IPS-20b (cell line): ENCODE results near the gene EDC3.

Experiments
- H3K27ac ChIP-seq: one replicate; pipeline ENCODE4 v1.5.1; 2013; ENCODE audit warnings: low read length
- H3K27me3 ChIP-seq: 2 replicates; pipeline ENCODE4 v1.6.1; 2013; ENCODE audit warnings: mild to moderate bottlenecking, low read length, inconsistent platforms; ENCODE audit not compliant: insufficient read depth
- H3K36me3 ChIP-seq: 2 replicates; pipeline ENCODE4 v1.6.1; 2013; ENCODE audit warnings: low read depth, mild to moderate bottlenecking, inconsistent platforms, low read length, moderate library complexity; ENCODE audit not compliant: insufficient read depth
- H3K4me1 ChIP-seq: 2 replicates; pipeline ENCODE4 v1.6.1; 2013; ENCODE audit warnings: mild to moderate bottlenecking, control low read depth, inconsistent platforms, low read length, moderate library complexity; ENCODE audit not compliant: insufficient read depth
- H3K4me3 ChIP-seq: 2 replicates; pipeline ENCODE4 v1.5.1; 2013; ENCODE audit warnings: mild to moderate bottlenecking, low read length, inconsistent platforms
- H3K9ac ChIP-seq: 2 replicates; pipeline ENCODE4 v1.6.1; 2013; ENCODE audit warnings: low read depth, mild to moderate bottlenecking, inconsistent platforms, low read length, moderate library complexity
- H3K9me3 ChIP-seq: 2 replicates; pipeline ENCODE4 v1.6.1; 2013; ENCODE audit warnings: mild to moderate bottlenecking, low read depth, low read length, inconsistent platforms; ENCODE audit not compliant: insufficient read depth

Gene EDC3

DNA sequence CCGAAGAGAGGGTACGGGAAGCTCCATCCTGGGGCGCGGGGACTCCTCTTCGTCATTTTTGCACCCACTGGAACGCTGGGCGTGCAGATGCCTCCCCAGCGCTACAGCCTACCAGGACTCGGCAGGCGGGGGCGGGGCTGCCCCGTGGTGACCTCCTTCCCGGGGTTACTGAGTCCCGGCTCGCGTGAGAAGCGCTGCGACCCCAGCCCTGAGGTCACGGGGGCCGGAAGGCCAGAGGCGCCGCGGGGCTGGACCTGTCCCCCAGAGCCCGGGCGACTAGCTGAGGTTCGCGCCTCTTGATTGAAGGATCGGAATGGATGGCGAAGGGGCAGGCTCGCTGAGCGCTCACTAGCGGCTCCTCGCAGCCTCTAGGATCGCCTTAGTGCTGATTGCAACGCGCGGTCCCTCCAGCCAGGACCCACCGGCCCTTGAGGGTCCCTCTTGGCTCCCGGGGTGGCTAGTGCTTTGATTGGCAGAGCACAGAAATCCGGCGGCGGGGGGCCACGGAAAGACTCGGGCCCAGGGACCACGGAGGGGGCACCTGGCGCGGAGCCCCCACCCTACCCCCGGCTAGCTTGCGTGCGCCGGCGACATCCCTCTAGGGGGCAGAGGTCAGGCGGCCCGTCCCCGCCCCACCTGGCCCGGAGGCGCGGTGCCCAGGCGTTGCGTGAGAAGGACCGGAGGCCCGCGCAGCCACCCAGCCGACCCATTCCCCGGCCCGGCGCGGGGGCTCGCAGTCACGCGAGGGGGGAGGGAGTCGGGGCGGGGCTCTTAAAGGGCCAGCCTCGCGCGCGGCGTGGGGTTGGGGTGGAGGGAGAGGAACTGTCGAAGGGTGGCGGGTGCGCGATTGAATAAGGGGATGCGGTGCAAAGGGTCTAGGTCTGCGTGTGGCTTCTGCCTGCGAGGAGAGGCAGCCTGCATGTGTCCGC lies 30.3 kb upstream of the EDC3 start:
- H3K27ac ChIP-seq, result no peak overlapping the region
- no peaks in the 10 kb centered on the region; the same call in 1 of the 2 replicates for H3K4me1 ChIP-seq
- H3K9me3 ChIP-seq, result no peaks in the 10 kb centered on the region
- peak overlapping the region; percentile 51 for H3K9ac ChIP-seq
- peak overlapping the region; percentile 76 for H3K4me3 ChIP-seq
- H3K27me3 ChIP-seq, result peaks cover 58% of the 10 kb centered on the region
- no peaks in the 10 kb centered on the region for H3K36me3 ChIP-seq

DNA sequence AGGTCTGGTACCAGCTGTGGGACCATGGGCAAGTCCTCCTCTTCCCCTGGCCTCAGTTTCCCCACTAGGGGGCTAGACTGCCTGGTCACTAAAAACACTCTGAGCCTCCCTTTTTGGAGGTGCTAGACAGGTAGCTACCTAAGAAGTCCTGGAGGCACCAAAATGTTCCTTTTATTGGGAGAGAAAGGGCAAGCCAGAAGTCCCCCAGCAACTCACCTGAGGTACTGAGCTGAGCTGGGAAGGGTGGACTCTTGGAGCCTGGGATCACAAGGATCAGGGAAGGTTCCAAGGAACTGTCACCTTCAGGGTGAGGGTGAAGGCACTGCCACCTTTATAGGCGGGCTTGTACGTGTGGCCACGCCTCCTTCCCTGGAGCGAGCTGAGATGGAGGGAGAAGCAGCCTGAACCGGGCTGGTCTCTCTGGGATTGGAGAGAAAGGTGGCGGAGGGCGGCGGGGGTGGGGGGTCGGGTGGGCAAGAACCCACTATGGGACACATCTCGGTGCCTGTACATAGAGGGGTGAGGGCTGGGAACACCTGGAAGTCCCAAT lies 29.5 kb upstream of the EDC3 start, which contains the start of gene CYP1A1:
Gene CYP1A1, minus strand, starts transcription at position 304 of the 550 bp plus-strand sequence. CDS start 2,431 bp downstream, outside the sequence.
- Histone ChIP-seq H3K4me1 (no peaks in the 10 kb centered on the region; the same call in 1 of the 2 replicates), H3K27me3 (peaks cover 53% of the 10 kb centered on the region), H3K27ac (no peak within 1 kb of the TSS), H3K36me3 (no peaks in the 10 kb centered on the region), H3K9me3 (no peaks in the 10 kb centered on the region), H3K9ac (peak within 1 kb of the TSS; percentile 51), H3K4me3 (peak within 1 kb of the TSS; percentile 76)

DNA sequence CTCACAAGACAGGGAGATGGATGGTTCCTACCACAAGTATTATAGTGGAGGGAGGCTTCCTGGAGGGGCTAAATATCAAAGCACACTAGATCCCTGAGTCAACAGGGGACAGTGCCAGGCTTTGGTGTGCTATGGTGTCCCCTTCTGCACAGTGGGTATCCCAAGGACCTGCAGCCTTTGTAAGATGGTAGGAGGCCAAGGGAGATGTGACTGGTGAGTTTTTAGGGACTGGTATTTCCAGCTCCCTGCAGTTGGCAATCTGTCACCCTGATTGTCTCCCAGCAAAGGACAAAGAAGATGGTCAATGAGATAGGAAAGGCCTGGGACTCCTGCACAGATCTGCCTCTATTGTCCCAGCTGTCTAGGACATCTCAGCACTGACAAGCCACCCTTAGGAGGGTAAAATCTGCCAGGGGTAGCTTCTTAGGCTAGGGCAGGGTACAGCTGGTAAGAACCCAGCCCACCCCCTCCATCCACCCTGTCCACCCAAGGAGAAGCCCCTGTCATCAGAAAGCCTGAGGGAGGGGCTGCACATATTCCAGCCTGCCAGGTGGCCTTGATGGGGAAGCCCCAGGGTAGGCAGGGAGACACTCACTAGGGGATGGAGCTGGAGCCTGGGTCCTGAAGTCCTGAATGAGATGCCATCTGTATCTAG lies 28.9 kb upstream of the EDC3 start:
- H3K27me3 ChIP-seq, result peaks cover 53% of the 10 kb centered on the region
- H3K9me3 ChIP-seq, result no peaks in the 10 kb centered on the region
- no peaks in the 10 kb centered on the region for H3K36me3 ChIP-seq
- no peak overlapping the region for H3K27ac ChIP-seq
- H3K4me3 ChIP-seq, result no peak overlapping the region
- no peaks in the 10 kb centered on the region; the same call in 1 of the 2 replicates for H3K4me1 ChIP-seq
- H3K9ac ChIP-seq, result no peak overlapping the region

DNA sequence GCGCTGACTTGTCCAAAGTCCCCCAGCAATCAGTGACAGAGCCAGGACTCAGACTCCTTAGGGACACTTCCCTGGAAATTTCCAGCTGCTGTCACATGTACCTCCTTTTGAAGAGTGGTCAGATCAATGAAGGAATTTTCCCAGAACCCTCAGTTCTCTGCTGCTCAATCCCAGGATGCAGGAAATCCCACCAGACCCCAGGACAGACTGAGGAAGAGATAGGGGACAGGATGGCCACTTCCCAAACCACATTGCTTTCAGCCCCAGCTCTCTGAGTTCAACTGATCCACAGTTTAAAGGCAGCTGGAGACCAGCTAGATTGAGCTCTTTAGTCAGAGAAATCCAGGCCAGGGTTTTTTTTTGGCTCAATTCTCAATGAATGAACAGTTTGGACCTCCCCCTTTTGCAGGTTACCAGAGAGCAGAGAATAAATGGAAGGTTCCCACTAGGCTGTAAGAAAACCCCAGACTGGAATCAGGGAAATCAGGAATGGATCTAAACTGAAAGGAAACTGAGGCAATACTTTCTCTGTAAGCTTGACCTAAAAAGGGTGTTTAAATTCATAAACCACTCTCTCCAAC lies 28.0 kb upstream of the EDC3 start:
- no peak overlapping the region for H3K27ac ChIP-seq
- H3K4me3 ChIP-seq, result no peak overlapping the region

DNA sequence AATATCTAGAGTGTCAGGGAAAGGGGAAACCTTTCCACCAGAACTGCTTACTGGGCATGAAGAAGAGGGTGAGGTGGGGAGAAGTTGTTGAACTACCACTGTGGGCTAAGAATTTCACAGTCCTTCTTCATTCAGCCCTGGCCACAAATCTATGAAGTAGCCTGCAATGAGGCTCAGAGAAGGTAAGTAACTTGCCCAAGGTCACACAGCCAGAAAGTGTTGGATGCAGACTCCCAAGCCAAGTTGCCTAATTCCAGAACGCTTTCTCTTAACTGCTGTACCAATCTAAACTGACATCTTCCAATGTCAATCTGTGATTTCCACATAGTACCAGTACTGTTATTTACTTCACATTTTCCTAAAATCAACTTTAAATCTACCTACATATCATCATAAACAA lies 27.4 kb upstream of the EDC3 start:
- Histone ChIP-seq H3K9ac (no peak overlapping the region), H3K27me3 (peaks cover 53% of the 10 kb centered on the region), H3K9me3 (no peaks in the 10 kb centered on the region), H3K4me1 (no peaks in the 10 kb centered on the region; the same call in 1 of the 2 replicates), H3K36me3 (no peaks in the 10 kb centered on the region), H3K27ac (no peak overlapping the region), H3K4me3 (no peak overlapping the region)

More for the DNA sequence above, 28.0 kb upstream of the EDC3 start:
- Histone ChIP-seq H3K9ac (no peak overlapping the region), H3K36me3 (no peaks in the 10 kb centered on the region), H3K27me3 (peaks cover 53% of the 10 kb centered on the region), H3K4me1 (no peaks in the 10 kb centered on the region; the same call in 1 of the 2 replicates), H3K9me3 (no peaks in the 10 kb centered on the region)

DNA sequence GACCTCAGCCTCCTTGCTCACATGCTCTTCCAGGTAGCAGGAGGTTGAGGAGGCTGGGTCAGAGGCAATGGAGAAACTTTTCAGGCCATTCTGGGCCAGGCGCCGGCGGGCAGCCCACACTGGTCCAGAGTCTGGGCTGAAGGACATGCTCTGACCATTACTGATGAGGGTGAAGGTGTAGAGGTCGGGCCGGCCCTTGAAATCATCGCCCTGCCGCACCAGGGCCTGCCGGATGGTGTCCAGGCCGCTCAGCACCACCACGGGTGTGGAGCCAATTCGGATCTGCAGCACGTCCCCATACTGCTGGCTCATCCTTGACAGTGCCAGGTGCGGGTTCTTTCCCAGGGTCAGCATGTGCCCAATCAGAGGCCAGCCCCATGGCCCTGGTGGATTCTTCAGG lies 26.8 kb upstream of the EDC3 start:
- no peak overlapping the region for H3K4me3 ChIP-seq
- H3K4me1 ChIP-seq, result no peaks in the 10 kb centered on the region; the same call in 1 of the 2 replicates
- H3K36me3 ChIP-seq, result no peaks in the 10 kb centered on the region
- H3K27me3 ChIP-seq, result peaks cover 47% of the 10 kb centered on the region
- no peak overlapping the region for H3K27ac ChIP-seq
- H3K9ac ChIP-seq, result no peak overlapping the region
- no peaks in the 10 kb centered on the region for H3K9me3 ChIP-seq

DNA sequence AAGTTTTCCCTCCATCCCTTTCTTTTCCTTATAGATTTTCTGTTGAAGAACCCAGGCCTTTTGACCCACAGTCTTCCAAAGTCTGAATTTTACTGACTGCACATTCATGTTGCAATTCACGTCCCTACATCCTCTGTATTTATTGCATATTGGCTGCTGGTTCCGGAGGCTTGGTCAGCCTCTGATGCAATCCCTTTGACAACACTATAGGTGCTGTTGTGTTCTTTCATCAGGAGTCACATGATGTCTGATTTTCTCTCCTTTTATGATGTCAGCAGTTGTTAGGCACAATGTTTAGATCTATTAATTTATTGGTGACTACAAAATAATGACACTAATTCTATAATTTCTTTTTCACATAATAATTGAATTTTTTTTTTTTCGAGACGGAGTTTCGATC lies 20.8 kb upstream of the EDC3 start:
- 0 out of 2 replicates have a peak, but pooled peaks cover 4% of the 10 kb centered on the region for H3K27me3 ChIP-seq
- H3K27ac ChIP-seq, result no peak overlapping the region
- no peak overlapping the region for H3K4me3 ChIP-seq
- no peaks in the 10 kb centered on the region for H3K9me3 ChIP-seq
- H3K4me1 ChIP-seq, result no peaks in the 10 kb centered on the region
- no peaks in the 10 kb centered on the region for H3K36me3 ChIP-seq
- no peak overlapping the region for H3K9ac ChIP-seq

DNA sequence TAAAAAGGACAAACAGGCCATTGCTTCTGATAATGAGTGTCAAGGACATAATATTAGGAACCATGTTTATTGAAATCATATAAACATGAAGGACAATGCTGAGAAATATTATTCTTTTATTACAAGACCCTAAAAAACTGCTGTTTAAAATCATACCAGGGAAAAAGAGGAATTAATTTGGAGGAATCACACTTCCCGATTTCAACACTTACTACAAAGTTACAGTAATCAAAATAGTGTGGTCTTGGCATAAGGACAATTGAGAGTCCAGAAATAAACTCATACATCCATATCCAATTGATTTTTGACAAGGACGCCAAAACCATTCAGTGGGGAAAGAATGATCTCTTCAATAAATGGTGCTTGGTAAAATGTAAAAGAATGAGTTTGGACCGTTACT lies 16.5 kb upstream of the EDC3 start:
- no peaks in the 10 kb centered on the region for H3K9me3 ChIP-seq
- no peaks in the 10 kb centered on the region for H3K4me1 ChIP-seq

DNA sequence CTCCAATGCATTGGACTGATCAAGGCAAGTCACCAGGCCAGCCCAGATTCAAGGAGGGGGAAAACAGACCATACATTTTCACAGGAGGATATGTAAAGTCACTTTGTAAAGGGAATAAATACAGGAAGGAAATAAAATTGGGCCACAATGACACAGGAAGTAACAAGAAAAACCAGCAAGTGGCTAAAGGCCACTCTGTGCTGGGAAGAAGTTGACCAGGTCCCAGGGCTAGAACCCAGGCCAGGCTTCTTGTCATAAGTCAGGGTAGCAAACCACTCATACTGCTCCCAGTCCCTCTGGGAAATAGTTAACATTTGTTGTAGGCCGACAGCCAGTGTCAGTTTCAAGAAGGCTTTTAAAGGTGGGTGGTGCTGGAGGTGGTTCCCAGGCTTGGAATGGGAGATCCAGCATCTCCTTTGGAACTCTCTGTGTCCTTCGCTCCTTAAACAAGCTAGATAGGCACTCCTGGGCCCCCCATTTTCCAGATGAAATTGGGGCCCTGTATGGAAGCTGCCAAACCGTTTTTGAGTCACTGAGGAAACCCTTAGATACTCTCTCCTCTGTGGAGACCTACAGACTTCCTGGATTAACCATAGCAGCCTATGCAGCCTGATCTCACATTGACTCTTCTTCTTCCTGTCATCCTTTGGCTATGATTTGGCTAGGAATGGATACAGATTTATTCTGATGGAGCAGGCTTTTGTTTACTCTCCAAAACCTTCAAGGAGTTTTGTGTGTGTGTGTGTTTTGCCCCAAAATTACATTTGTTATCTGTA lies 14.7 kb upstream of the EDC3 start:
- H3K27ac ChIP-seq, result no peak overlapping the region
- peaks cover 15% of the 10 kb centered on the region for H3K27me3 ChIP-seq
- H3K9ac ChIP-seq, result no peak overlapping the region
- H3K9me3 ChIP-seq, result no peaks in the 10 kb centered on the region
- H3K36me3 ChIP-seq, result no peaks in the 10 kb centered on the region
- no peaks in the 10 kb centered on the region for H3K4me1 ChIP-seq
- no peak overlapping the region for H3K4me3 ChIP-seq

More for the DNA sequence above, 16.5 kb upstream of the EDC3 start:
- Histone ChIP-seq H3K4me3 (no peak overlapping the region), H3K27me3 (peaks cover 15% of the 10 kb centered on the region; the same call in 1 of the 2 replicates), H3K27ac (no peak overlapping the region), H3K9ac (no peak overlapping the region), H3K36me3 (no peaks in the 10 kb centered on the region)

DNA sequence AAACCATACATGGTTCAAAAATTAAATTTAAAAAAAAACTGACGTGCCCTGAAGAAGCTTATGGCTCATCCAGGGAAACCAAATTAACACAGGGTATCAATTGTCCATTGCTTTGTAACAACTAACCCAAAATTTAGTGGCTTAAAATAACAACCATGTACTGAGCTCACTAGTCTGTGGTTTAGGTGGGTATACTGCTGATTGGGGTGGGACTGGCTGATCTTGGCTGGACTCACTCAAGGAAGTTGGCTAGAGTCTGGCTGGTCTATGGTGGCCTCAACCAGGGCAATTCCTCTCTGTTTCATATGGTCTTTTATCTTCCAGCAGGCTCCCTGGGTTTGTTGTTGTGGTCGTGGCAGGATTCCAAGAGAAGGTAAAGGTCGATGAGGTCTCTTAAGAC lies 14.1 kb upstream of the EDC3 start:
- Histone ChIP-seq H3K36me3 (no peaks in the 10 kb centered on the region), H3K4me1 (no peaks in the 10 kb centered on the region), H3K27me3 (peaks cover 15% of the 10 kb centered on the region), H3K9ac (no peak overlapping the region), H3K4me3 (no peak overlapping the region), H3K27ac (no peak overlapping the region), H3K9me3 (no peaks in the 10 kb centered on the region)

DNA sequence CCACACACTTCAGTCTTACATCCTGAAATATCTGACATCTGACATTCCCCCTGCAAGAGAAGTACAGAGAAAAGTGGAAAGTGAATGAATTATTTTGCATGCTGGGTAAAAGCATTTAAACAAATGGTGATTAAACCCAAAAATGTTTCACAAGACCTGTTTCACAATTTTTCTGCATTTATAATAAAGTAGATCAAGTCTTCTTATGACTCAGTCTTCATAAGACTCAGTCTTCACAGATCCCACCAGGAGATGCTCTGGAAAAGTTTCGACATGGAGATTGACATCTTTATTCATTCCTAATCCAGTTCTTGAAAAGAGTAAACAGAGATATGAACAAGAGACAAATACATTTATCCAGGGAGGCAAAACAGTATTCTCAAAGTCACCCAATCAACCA lies 13.2 kb upstream of the EDC3 start:
- no peaks in the 10 kb centered on the region for H3K36me3 ChIP-seq
- H3K27ac ChIP-seq, result no peak overlapping the region
- no peak overlapping the region for H3K4me3 ChIP-seq
- no peaks in the 10 kb centered on the region for H3K9me3 ChIP-seq
- no peak overlapping the region for H3K9ac ChIP-seq
- peaks cover 17% of the 10 kb centered on the region for H3K27me3 ChIP-seq
- H3K4me1 ChIP-seq, result no peaks in the 10 kb centered on the region
